GM19239 (cell line): ENCODE data around the gene MYO7A.

Experiments used
- DNase-seq: peaks from one replicate; pipeline ENCODE4 v3.0.0; 2011; ENCODE audit warnings: low spot score; ENCODE audit not compliant: insufficient read length
- FAIRE-seq: peaks from 2 replicates; lab custom pipeline; 2011; peaks lifted over from hg19 to GRCh38; lab: Jason Lieb, UNC

The MYO7A gene

GRCh38 chr11:77206264-77207018 lies 78.4 kb downstream of the MYO7A start:
- no peak for DNase-seq
- no peak for FAIRE-seq

- no peak for FAIRE-seq
- no peak for DNase-seq
Measured at GRCh38 chr11:77207019-77207485, 79.0 kb downstream of the MYO7A start.

- no peak for DNase-seq
- no peak for FAIRE-seq
Measured at GRCh38 chr11:77207618-77208313, 79.7 kb downstream of the MYO7A start.

GRCh38 chr11:77208535-77208934 lies 80.5 kb downstream of the MYO7A start:
- no peak for DNase-seq
- FAIRE-seq: no peak

GRCh38 chr11:77209663-77210062 lies 81.6 kb downstream of the MYO7A start:
- DNase-seq (no peak), FAIRE-seq (no peak)

GRCh38 chr11:77211040-77211451 lies 83.0 kb downstream of the MYO7A start:
- FAIRE-seq (no peak), DNase-seq (no peak)

GRCh38 chr11:77211594-77212251 lies 83.7 kb downstream of the MYO7A start:
- no peak for FAIRE-seq
- no peak for DNase-seq

- FAIRE-seq (no peak), DNase-seq (no peak)
Measured at GRCh38 chr11:77212314-77213007, 84.4 kb downstream of the MYO7A start.

- no peak for DNase-seq
- no peak for FAIRE-seq
Measured at GRCh38 chr11:77213029-77213579, 85.1 kb downstream of the MYO7A start.

- FAIRE-seq (no peak), DNase-seq (no peak)
Measured at GRCh38 chr11:77213589-77214428, 85.8 kb downstream of the MYO7A start.

GRCh38 chr11:77214557-77214956 lies 86.5 kb downstream of the MYO7A start:
- FAIRE-seq: no peak
- DNase-seq: no peak

- DNase-seq (no peak), FAIRE-seq (no peak)
Measured at GRCh38 chr11:77215106-77215505, 87.1 kb downstream of the MYO7A start.

- DNase-seq: no peak
- no peak for FAIRE-seq
Measured at GRCh38 chr11:77217156-77217555, 89.1 kb downstream of the MYO7A start.

- no peak for FAIRE-seq
Measured at GRCh38 chr11:77223797-77224196, 95.8 kb downstream of the MYO7A start.

GRCh38 chr11:77230878-77231605 lies 103.0 kb downstream of the MYO7A start:
- DNase-seq: no peak
- FAIRE-seq: no peak

More at GRCh38 chr11:77223797-77224196, 95.8 kb downstream of the MYO7A start:
- no peak for DNase-seq

GRCh38 chr11:77231800-77232199 lies 103.8 kb downstream of the MYO7A start:
- FAIRE-seq (no peak), DNase-seq (no peak)

- no peak for DNase-seq
- no peak for FAIRE-seq
Measured at GRCh38 chr11:77232242-77232641, 104.2 kb downstream of the MYO7A start.

GRCh38 chr11:77233011-77233410 lies 105.0 kb downstream of the MYO7A start:
- DNase-seq (no peak), FAIRE-seq (no peak)

GRCh38 chr11:77236901-77237300 lies 108.9 kb downstream of the MYO7A start:
- FAIRE-seq (no peak), DNase-seq (no peak)
